D721Med (cell line): ENCODE measurements around the gene CNR2.

Experiments
- DNase-seq: peaks from one replicate; pipeline ENCODE4 v3.0.0; 2011; ENCODE audit warnings: low spot score; ENCODE audit not compliant: insufficient read length
- FAIRE-seq: peaks from 2 replicates; lab custom pipeline; 2011; peaks lifted over from hg19 to GRCh38; lab: Jason Lieb, UNC
- CTCF ChIP-seq: IDR thresholded peaks from 2 replicates; pipeline ENCODE4 v1.5.1; 2012; ENCODE audit warnings: mild to moderate bottlenecking, control low read depth; ENCODE audit not compliant: insufficient read depth; ENCODE audit errors: missing control alignments

Gene CNR2

GRCh38 chr1:23947366-23947765 lies 34.2 kb upstream of the CNR2 start:
- TF ChIP-seq CTCF = no peak
- DNase-seq (no peak), FAIRE-seq (no peak)

GRCh38 chr1:23936481-23937176 lies 23.5 kb upstream of the CNR2 start:
- TF ChIP-seq CTCF = no peak
- FAIRE-seq = no peak
- no peak for DNase-seq

- FAIRE-seq (no peak), DNase-seq (no peak)
- TF ChIP-seq CTCF = no peak
Observed at GRCh38 chr1:23931491-23931880, 18.3 kb upstream of the CNR2 start.

GRCh38 chr1:23930861-23931490 lies 17.8 kb upstream of the CNR2 start:
- DNase-seq (no peak), FAIRE-seq (no peak)
- no peak for TF ChIP-seq CTCF

GRCh38 chr1:23930270-23930669 lies 17.1 kb upstream of the CNR2 start:
- no peak for TF ChIP-seq CTCF
- FAIRE-seq (no peak), DNase-seq (no peak)

- FAIRE-seq (no peak), DNase-seq (no peak)
- TF ChIP-seq CTCF = no peak
Observed at GRCh38 chr1:23928789-23929188, 15.6 kb upstream of the CNR2 start.

- FAIRE-seq (no peak), DNase-seq (no peak)
- TF ChIP-seq CTCF = no peak
Observed at GRCh38 chr1:23927097-23927496, 13.9 kb upstream of the CNR2 start.
